Measurements from ENCODE around the gene DPM1. TPM values are rescaled to one million over a fixed set of nuclear protein-coding genes. Genes with fewer than 3 reads are reported as not detected.
"Not testable (repeated sequence)": the region's sequence is repeated elsewhere in the genome, so short reads cannot be mapped to it uniquely, and the experiment has no call there.

Gene DPM1
- polyA plus RNA-seq, 5 donors: 56.1 to 72.1 (median 62.8) TPM

- peak in 1 of 2 donors; percentile 41 for DNase-seq
These were observed 22.8 kb upstream of the DPM1 start for GRCh38 chr20:50980851-50981713.

GRCh38 chr20:50980071-50980681 lies 21.8 kb upstream of the DPM1 start:
- DNase-seq: no peak

- DNase-seq: not testable (repeated sequence)
These were observed 20.2 kb upstream of the DPM1 start for GRCh38 chr20:50978533-50978932.

- DNase-seq: no peak
These were observed 19.0 kb upstream of the DPM1 start for GRCh38 chr20:50977066-50978021.

GRCh38 chr20:50975701-50976330 lies 17.5 kb upstream of the DPM1 start:
- DNase-seq: no peak

- no peak for DNase-seq
These were observed 11.6 kb upstream of the DPM1 start for GRCh38 chr20:50969912-50970311.

GRCh38 chr20:50969435-50969834 lies 11.1 kb upstream of the DPM1 start:
- no peak for DNase-seq

GRCh38 chr20:50968289-50968688 lies 10.0 kb upstream of the DPM1 start:
- no peak for DNase-seq

- no peak for DNase-seq
These were observed 9.3 kb upstream of the DPM1 start for GRCh38 chr20:50967586-50967985.

- no peak for DNase-seq
These were observed 1.3 kb upstream of the DPM1 start for GRCh38 chr20:50959543-50960126.

- peak; percentile 90 to 93 for DNase-seq
These were observed 547 bp upstream of the DPM1 start, which contains the start of gene MOCS3 for GRCh38 chr20:50958615-50959542. Gene MOCS3 (plus strand): TSS chr20:50958818. CDS start chr20:50958843, 25 bp downstream.

- no peak for DNase-seq
These were observed 1.1 kb downstream of the DPM1 start for GRCh38 chr20:50957276-50957675.

GRCh38 chr20:50953821-50954220 lies 4.5 kb downstream of the DPM1 start:
- no peak for DNase-seq

- no peak for DNase-seq
These were observed 5.1 kb downstream of the DPM1 start for GRCh38 chr20:50953196-50953595.

GRCh38 chr20:50948132-50948785 lies 10.1 kb downstream of the DPM1 start:
- DNase-seq: no peak

- DNase-seq: no peak
These were observed 15.3 kb downstream of the DPM1 start for GRCh38 chr20:50943069-50943468.

GRCh38 chr20:50933589-50933988 lies 24.7 kb downstream of the DPM1 start:
- DNase-seq: no peak

GRCh38 chr20:50932691-50933280 lies 25.5 kb downstream of the DPM1 start:
- DNase-seq: no peak

GRCh38 chr20:50932016-50932485 lies 26.3 kb downstream of the DPM1 start:
- DNase-seq: no peak
